Kidney capillary endothelial cell (primary cell): ENCODE measurements around the gene UBAC1.

Experiments used
- DNase-seq: peaks from one replicate; pipeline ENCODE4 v3.0.0-alpha.2; 2018; ENCODE audit warnings: low spot score

The UBAC1 gene

DNA sequence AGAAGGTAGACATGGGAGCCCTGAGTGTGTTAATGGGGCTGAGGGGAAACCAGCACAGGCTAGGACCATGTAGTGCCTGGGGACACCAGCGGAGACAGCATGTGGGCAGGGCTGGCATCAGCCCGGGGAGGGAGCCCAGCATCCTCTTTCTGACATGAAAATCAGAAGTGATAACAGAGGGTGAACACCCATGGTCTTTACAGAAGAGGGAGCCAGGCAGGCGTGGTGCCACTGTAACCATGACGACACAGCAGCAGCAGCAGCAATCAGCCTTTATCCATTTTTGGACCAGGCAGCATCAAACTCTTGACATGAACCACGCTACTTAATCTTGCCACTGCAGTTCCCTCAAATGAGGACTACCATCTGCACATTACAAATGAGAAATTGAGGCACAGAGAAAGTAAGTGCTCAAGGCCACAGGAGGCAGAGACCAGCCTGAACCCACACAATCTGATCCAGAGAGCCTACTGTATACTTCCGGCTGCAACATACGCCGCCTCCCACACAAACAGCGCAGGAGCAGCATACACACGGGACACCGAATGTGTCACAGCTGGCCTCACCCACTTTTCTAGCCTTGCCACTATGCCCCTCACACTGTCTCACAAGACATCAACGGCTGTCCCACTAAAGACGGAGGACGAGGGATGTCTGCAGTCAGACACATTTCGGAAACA lies 77.6 kb downstream of the UBAC1 start:
- no peak for DNase-seq
